H9 (cell line): ENCODE measurements around the gene TNIK. TPM values are rescaled to one million over a fixed set of nuclear protein-coding genes. Genes with fewer than 3 reads are reported as not detected.

Source experiments
- DNase-seq: peaks from one replicate; pipeline ENCODE4 v3.0.0-alpha.2; 2017
- H2AFZ ChIP-seq: one replicate; pipeline ENCODE4 v1.6.1; 2013; ENCODE audit warnings: mild to moderate bottlenecking, low read length, control low read depth, moderate library complexity
- H2AK5ac ChIP-seq: 2 replicates; pipeline ENCODE4 v1.6.1; 2013; ENCODE audit warnings: low read length, control low read depth, mixed read lengths; ENCODE audit not compliant: insufficient read length
- H2BK120ac ChIP-seq: one replicate; pipeline ENCODE4 v1.6.1; 2013; ENCODE audit warnings: low read depth, mild to moderate bottlenecking, low read length, control low read depth, inconsistent platforms; ENCODE audit not compliant: poor library complexity, severe bottlenecking
- H2BK12ac ChIP-seq: 2 replicates; pipeline ENCODE4 v1.6.1; 2013; ENCODE audit warnings: low read length, control low read depth, mixed read lengths, low read depth; ENCODE audit not compliant: insufficient read length
- H2BK15ac ChIP-seq: 2 replicates; pipeline ENCODE4 v1.6.1; 2013; ENCODE audit warnings: low read depth, low read length, control low read depth
- H2BK20ac ChIP-seq: one replicate; pipeline ENCODE4 v1.6.1; 2013; ENCODE audit warnings: low read depth, mild to moderate bottlenecking, low read length, control low read depth, inconsistent platforms; ENCODE audit not compliant: poor library complexity, severe bottlenecking
- H2BK5ac ChIP-seq: 2 replicates; pipeline ENCODE4 v1.6.1; 2013; ENCODE audit warnings: low read length, control low read depth, mixed read lengths; ENCODE audit not compliant: insufficient read length
- H3K14ac ChIP-seq: 2 replicates; pipeline ENCODE4 v1.6.1; 2013; ENCODE audit warnings: low read length, control low read depth; ENCODE audit not compliant: insufficient read depth
- H3K18ac ChIP-seq: 2 replicates; pipeline ENCODE4 v1.6.1; 2013; ENCODE audit warnings: low read depth, mild to moderate bottlenecking, mixed read lengths, low read length, control low read depth; ENCODE audit not compliant: insufficient read length
- H3K23ac ChIP-seq: 2 replicates; pipeline ENCODE4 v1.6.1; 2013; ENCODE audit warnings: low read length, control low read depth, mixed read lengths, low read depth; ENCODE audit not compliant: insufficient read length
- H3K23me2 ChIP-seq: 2 replicates; pipeline ENCODE4 v1.6.1; 2013; ENCODE audit warnings: low read depth, mild to moderate bottlenecking, mixed read lengths, low read length, control low read depth; ENCODE audit not compliant: insufficient read length, poor library complexity, severe bottlenecking
- H3K27ac ChIP-seq: 2 replicates; pipeline ENCODE4 v1.5.1; 2013; ENCODE audit warnings: low read length, control low read depth, mixed read lengths, low read depth; ENCODE audit not compliant: insufficient read length
- H3K27me3 ChIP-seq: 2 replicates; pipeline ENCODE4 v1.6.1; 2013; ENCODE audit warnings: low read length, control low read depth, inconsistent platforms; ENCODE audit not compliant: insufficient read depth
- H3K4ac ChIP-seq: 2 replicates; pipeline ENCODE4 v1.6.1; 2013; ENCODE audit warnings: low read depth, mild to moderate bottlenecking, control low read depth, inconsistent platforms, low read length, moderate library complexity
- H3K4me1 ChIP-seq: 2 replicates; pipeline ENCODE4 v1.6.1; 2013; ENCODE audit warnings: low read length, control low read depth, inconsistent platforms; ENCODE audit not compliant: insufficient read depth
- H3K4me2 ChIP-seq: 2 replicates; pipeline ENCODE4 v1.6.1; 2013; ENCODE audit warnings: low read length, control low read depth, mixed read lengths; ENCODE audit not compliant: insufficient read length, insufficient read depth
- H3K56ac ChIP-seq: 2 replicates; pipeline ENCODE4 v1.6.1; 2013; ENCODE audit warnings: low read depth, mild to moderate bottlenecking, mixed read lengths, low read length, control low read depth; ENCODE audit not compliant: insufficient read length
- H3K79me1 ChIP-seq: 2 replicates; pipeline ENCODE4 v1.6.1; 2013; ENCODE audit warnings: low read depth, mild to moderate bottlenecking, moderate library complexity, low read length, control low read depth, inconsistent platforms; ENCODE audit not compliant: insufficient read depth, poor library complexity, severe bottlenecking
- H3K79me2 ChIP-seq: 2 replicates; pipeline ENCODE4 v1.6.1; 2013; ENCODE audit warnings: low read length, control low read depth, inconsistent platforms; ENCODE audit not compliant: insufficient read depth
- H3K9ac ChIP-seq: 2 replicates; pipeline ENCODE4 v1.6.1; 2013; ENCODE audit warnings: low read length, control low read depth, mixed read lengths; ENCODE audit not compliant: insufficient read length; ENCODE audit errors: extremely low read depth
- H3K9me3 ChIP-seq: one replicate; pipeline ENCODE4 v1.6.1; 2013; ENCODE audit warnings: low read depth, low read length, inconsistent platforms; ENCODE audit not compliant: control insufficient read depth
- H3T11ph ChIP-seq: one replicate; pipeline ENCODE4 v1.6.1; 2013; ENCODE audit warnings: mild to moderate bottlenecking, low read length, control low read depth, inconsistent platforms
- H4K20me1 ChIP-seq: one replicate; pipeline ENCODE4 v1.6.1; 2013; ENCODE audit not compliant: control insufficient read depth, insufficient read length, insufficient read depth
- H4K5ac ChIP-seq: 2 replicates; pipeline ENCODE4 v1.6.1; 2013; ENCODE audit warnings: low read depth, mild to moderate bottlenecking, mixed read lengths, low read length, control low read depth; ENCODE audit not compliant: insufficient read length
- H4K8ac ChIP-seq: replicated peaks from 2 replicates; pipeline ENCODE4 v1.6.1; 2013; ENCODE audit warnings: low read length, control low read depth, mixed read lengths, low read depth; ENCODE audit not compliant: insufficient read length
- H4K91ac ChIP-seq: 2 replicates; pipeline ENCODE4 v1.6.1; 2013; ENCODE audit warnings: low read depth, mild to moderate bottlenecking, moderate library complexity, mixed read lengths, low read length, control low read depth; ENCODE audit not compliant: insufficient read length
- H3K27ac Mint-ChIP-seq, 3 experiments: 2 replicates in 2 of 3; 3 replicates in 1 of 3; pipeline ENCODE4 v1.8.0; 2020 to 2021; ENCODE audit warnings: mixed read lengths in 3 of 3, mild to moderate bottlenecking in 1 of 3, moderate library complexity in 1 of 3
- H3K27me3 Mint-ChIP-seq: 2 replicates; pipeline ENCODE4 v1.8.0; 2021; ENCODE audit warnings: low read depth, mild to moderate bottlenecking, moderate library complexity, mixed read lengths
- H3K36me3 Mint-ChIP-seq, 3 experiments: 2 replicates in 2 of 3; 3 replicates in 1 of 3; pipeline ENCODE4 v1.8.0; 2020 to 2021; ENCODE audit warnings: low read depth in 3 of 3, mixed read lengths in 3 of 3; ENCODE audit not compliant: insufficient read depth in 1 of 3
- H3K4me1 Mint-ChIP-seq, 2 experiments: 2 replicates each; pipeline ENCODE4 v1.8.0; 2020; ENCODE audit warnings: mixed read lengths in 2 of 2
- H3K4me3 Mint-ChIP-seq, 2 experiments: 2 replicates in 1 of 2; 3 replicates in 1 of 2; pipeline ENCODE4 v1.8.0; 2020 to 2021; ENCODE audit warnings: mild to moderate bottlenecking in 2 of 2, mixed read lengths in 2 of 2, moderate library complexity in 1 of 2
- H3K9me3 Mint-ChIP-seq, 2 experiments: 2 replicates in 1 of 2; 3 replicates in 1 of 2; pipeline ENCODE4 v1.8.0; 2020; ENCODE audit warnings: mild to moderate bottlenecking in 2 of 2, mixed read lengths in 2 of 2, moderate library complexity in 1 of 2
- total RNA-seq: library from RNA; stranded (reverse); gene quantifications from 2 replicates; pipeline ENCODE4 v1.2.1, GENCODE V29; 2021
- TF ChIP-seq, protein P1 (sequence below): fragments of 200-600 bp; sonication (generic); conservative IDR thresholded peaks from 3 replicates; pipeline ENCODE4 v1.8.0; 2021; ENCODE audit warnings: antibody characterized with exemption, mild to moderate bottlenecking

TNIK gene
- total RNA-seq, 1 experiment from 2014 or later = 15.9 TPM

DNA sequence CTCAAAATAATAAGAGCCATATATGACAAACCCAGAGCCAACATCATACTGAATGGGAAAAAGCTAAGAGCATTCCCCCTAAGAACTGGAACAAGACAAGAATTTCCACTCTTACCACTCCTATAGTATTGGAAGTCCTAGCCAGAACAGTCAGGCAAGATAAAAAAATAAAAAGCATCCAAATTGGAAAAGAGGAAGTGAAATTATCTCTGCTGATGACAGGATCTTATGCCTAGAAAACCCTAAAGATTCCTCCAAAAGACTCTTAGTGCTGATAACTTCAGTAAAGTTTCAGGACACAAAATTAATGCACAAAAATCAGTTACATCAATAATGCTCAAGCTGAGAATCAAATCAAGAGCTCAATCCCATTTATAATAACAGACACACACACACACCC is 387.8 kb downstream of the TNIK start:
- Histone ChIP-seq H3K18ac (no peak overlapping the region), H3K27ac (no peak overlapping the region), H3T11ph (no peak overlapping the region), H2BK5ac (no peak overlapping the region), H3K56ac (no peak overlapping the region), H4K8ac (no peak overlapping the region), H3K9ac (no peak overlapping the region), H3K27me3 (no peaks in the 10 kb centered on the region), H2BK12ac (no peak overlapping the region), H2BK120ac (no peak overlapping the region), H3K23ac (no peak overlapping the region), H4K91ac (no peak overlapping the region), H4K5ac (no peak overlapping the region), H3K79me2 (no peaks in the 10 kb centered on the region), H2AFZ (no peak overlapping the region), H3K4ac (no peak overlapping the region), H3K23me2 (no peaks in the 10 kb centered on the region), H3K9me3 (no peaks in the 10 kb centered on the region), H2AK5ac (no peak overlapping the region), H3K4me2 (no peak overlapping the region), H4K20me1 (no peaks in the 10 kb centered on the region), H3K79me1 (no peaks in the 10 kb centered on the region), H2BK20ac (no peak overlapping the region), H3K4me1 (no peaks in the 10 kb centered on the region), H3K14ac (no peak overlapping the region), H2BK15ac (no peak overlapping the region)
- Mint-ChIP-seq H3K27ac (no peak overlapping the region), H3K27me3 (no peaks in the 10 kb centered on the region), H3K4me1 (0 out of 4 replicates have a peak, but pooled peaks cover 0 to 2% of the 10 kb centered on the region in 2 experiments), H3K36me3 (peaks cover 0 to 2% (median 0%) of the 10 kb centered on the region in 3 experiments; a peak in 1 of 7 replicates), H3K9me3 (no peaks in the 10 kb centered on the region), H3K4me3 (no peak overlapping the region)
- no peak for DNase-seq
- TF ChIP-seq, protein P1, sequence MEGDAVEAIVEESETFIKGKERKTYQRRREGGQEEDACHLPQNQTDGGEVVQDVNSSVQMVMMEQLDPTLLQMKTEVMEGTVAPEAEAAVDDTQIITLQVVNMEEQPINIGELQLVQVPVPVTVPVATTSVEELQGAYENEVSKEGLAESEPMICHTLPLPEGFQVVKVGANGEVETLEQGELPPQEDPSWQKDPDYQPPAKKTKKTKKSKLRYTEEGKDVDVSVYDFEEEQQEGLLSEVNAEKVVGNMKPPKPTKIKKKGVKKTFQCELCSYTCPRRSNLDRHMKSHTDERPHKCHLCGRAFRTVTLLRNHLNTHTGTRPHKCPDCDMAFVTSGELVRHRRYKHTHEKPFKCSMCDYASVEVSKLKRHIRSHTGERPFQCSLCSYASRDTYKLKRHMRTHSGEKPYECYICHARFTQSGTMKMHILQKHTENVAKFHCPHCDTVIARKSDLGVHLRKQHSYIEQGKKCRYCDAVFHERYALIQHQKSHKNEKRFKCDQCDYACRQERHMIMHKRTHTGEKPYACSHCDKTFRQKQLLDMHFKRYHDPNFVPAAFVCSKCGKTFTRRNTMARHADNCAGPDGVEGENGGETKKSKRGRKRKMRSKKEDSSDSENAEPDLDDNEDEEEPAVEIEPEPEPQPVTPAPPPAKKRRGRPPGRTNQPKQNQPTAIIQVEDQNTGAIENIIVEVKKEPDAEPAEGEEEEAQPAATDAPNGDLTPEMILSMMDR = no peak
